Thyroid gland (tissue), 4 donors: ENCODE data around the gene TLX2.

Source experiments
- POLR2A ChIP-seq, 2 donors: fragments of 450-650 bp; IDR thresholded peaks; one replicate each; pipeline ENCODE4 v1.6.1; 2017; ENCODE audit warnings: antibody characterized with exemption in 2 of 2, mild to moderate bottlenecking in 2 of 2, moderate library complexity in 1 of 2
- TF ChIP-seq, protein P1 (sequence below), 6 experiments: fragments of 200-600 bp in 3 of 6; fragments of 450-650 bp in 3 of 6; sonication (generic) in 3 of 6; IDR thresholded peaks; one replicate each; pipeline ENCODE4 v1.5.1; 2016 to 2019; ENCODE audit warnings: antibody characterized with exemption in 6 of 6, mild to moderate bottlenecking in 2 of 6, inconsistent platforms in 1 of 6, moderate library complexity in 1 of 6

DNA sequence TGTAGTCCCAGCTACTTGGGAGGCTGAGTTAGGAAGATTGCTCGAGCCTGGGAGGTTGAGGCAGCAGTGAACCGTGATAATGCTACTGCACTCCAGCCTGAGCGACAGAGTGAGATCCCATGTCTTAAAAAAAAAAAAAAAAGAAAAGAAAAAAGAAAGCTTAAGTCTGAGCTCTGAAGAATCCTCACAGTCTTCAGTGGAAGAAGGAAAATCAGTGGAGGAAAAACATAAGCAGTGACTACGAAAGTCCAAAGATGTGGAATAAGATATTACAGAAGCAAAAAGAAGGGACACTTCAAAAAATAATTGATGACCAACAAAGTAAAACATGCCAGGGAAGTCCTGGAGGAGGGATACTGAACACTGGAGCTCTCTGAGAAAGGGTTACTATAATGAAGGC is 4.0 kb upstream of the TLX2 start:
- TF ChIP-seq, protein P1, sequence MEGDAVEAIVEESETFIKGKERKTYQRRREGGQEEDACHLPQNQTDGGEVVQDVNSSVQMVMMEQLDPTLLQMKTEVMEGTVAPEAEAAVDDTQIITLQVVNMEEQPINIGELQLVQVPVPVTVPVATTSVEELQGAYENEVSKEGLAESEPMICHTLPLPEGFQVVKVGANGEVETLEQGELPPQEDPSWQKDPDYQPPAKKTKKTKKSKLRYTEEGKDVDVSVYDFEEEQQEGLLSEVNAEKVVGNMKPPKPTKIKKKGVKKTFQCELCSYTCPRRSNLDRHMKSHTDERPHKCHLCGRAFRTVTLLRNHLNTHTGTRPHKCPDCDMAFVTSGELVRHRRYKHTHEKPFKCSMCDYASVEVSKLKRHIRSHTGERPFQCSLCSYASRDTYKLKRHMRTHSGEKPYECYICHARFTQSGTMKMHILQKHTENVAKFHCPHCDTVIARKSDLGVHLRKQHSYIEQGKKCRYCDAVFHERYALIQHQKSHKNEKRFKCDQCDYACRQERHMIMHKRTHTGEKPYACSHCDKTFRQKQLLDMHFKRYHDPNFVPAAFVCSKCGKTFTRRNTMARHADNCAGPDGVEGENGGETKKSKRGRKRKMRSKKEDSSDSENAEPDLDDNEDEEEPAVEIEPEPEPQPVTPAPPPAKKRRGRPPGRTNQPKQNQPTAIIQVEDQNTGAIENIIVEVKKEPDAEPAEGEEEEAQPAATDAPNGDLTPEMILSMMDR (IDR thresholded peaks at IDR 0.05) = no peak
- TF ChIP-seq POLR2A (IDR thresholded peaks at IDR 0.05) = no peak
